SK-N-SH treated with all-trans-retinoic acid at 6 μM for 48 hours (cell line): Measurements from ENCODE around the gene MCCC2.

ENCODE experiments used
- ATAC-seq: fragments of 200-7000 bp; cut with Tn5 transposase; 3 replicates; pipeline ENCODE4 v1.9.1; 2020; ENCODE audit warnings: mild to moderate bottlenecking, moderate library complexity
- ARNTL ChIP-seq: fragments of 450-650 bp; formaldehyde crosslinking; IDR thresholded peaks from 2 replicates; pipeline ENCODE4 v1.5.0; 2020; ENCODE audit warnings: low read depth, mild to moderate bottlenecking, moderate library complexity, borderline replicate concordance
- BACH2 ChIP-seq: fragments of 250-450 bp; sonication (Bioruptor Pico); IDR thresholded peaks from 2 replicates; pipeline ENCODE4 v1.9.0; 2021; ENCODE audit warnings: mild to moderate bottlenecking, borderline replicate concordance
- CREB5 ChIP-seq: fragments of 250-450 bp; sonication (Bioruptor Pico); IDR thresholded peaks from 2 replicates; pipeline ENCODE4 v1.5.1; 2020; ENCODE audit warnings: low read depth, mild to moderate bottlenecking, moderate library complexity
- CSDC2 ChIP-seq: fragments of 250-450 bp; sonication (Bioruptor Pico); IDR thresholded peaks from 2 replicates; pipeline ENCODE4 v1.5.0; 2020; ENCODE audit warnings: mild to moderate bottlenecking, moderate library complexity
- CSRNP3 ChIP-seq: fragments of 250-450 bp; sonication (Bioruptor Pico); IDR thresholded peaks from 2 replicates; pipeline ENCODE4 v1.5.1; 2021; ENCODE audit warnings: mild to moderate bottlenecking, moderate library complexity
- ESRRG ChIP-seq: fragments of 250-450 bp; sonication (Bioruptor Pico); IDR thresholded peaks from 2 replicates; pipeline ENCODE4 v1.6.1; 2021; ENCODE audit warnings: mild to moderate bottlenecking
- GLIS3 ChIP-seq: fragments of 250-450 bp; sonication (Bioruptor Pico); IDR thresholded peaks from 2 replicates; pipeline ENCODE4 v1.5.0; 2020; ENCODE audit warnings: mild to moderate bottlenecking, moderate library complexity
- ISL1 ChIP-seq: fragments of 250-450 bp; sonication (Bioruptor Pico); IDR thresholded peaks from 2 replicates; pipeline ENCODE4 v2.1.2; 2022; ENCODE audit warnings: mild to moderate bottlenecking, moderate library complexity
- OSR1 ChIP-seq: fragments of 250-450 bp; sonication (Bioruptor Pico); IDR thresholded peaks from 2 replicates; pipeline ENCODE4 v1.8.0; 2022; ENCODE audit warnings: moderate library complexity, mild to moderate bottlenecking, inconsistent platforms
- PATZ1 ChIP-seq: fragments of 250-450 bp; sonication (Bioruptor Pico); IDR thresholded peaks from 2 replicates; pipeline ENCODE4 v1.8.0; 2020; ENCODE audit warnings: mild to moderate bottlenecking, moderate library complexity, borderline replicate concordance
- POU6F1 ChIP-seq: fragments of 250-450 bp; sonication (Bioruptor Pico); IDR thresholded peaks from 2 replicates; pipeline ENCODE4 v1.8.0; 2021; ENCODE audit warnings: low read depth, mild to moderate bottlenecking, moderate library complexity, borderline replicate concordance
- PPARA ChIP-seq: fragments of 250-450 bp; sonication (Bioruptor Pico); IDR thresholded peaks from 2 replicates; pipeline ENCODE4 v1.5.0; 2020; ENCODE audit warnings: mild to moderate bottlenecking, borderline replicate concordance
- RARB ChIP-seq: fragments of 250-450 bp; sonication (Bioruptor Pico); IDR thresholded peaks from 2 replicates; pipeline ENCODE4 v1.8.0; 2021; ENCODE audit warnings: mild to moderate bottlenecking, moderate library complexity
- SNAI2 ChIP-seq: fragments of 250-450 bp; sonication (Bioruptor Pico); IDR thresholded peaks from 2 replicates; pipeline ENCODE4 v1.5.0; 2020; ENCODE audit warnings: mild to moderate bottlenecking, moderate library complexity
- TCF4 ChIP-seq: fragments of 250-450 bp; sonication (Bioruptor Pico); IDR thresholded peaks from 2 replicates; pipeline ENCODE4 v1.8.0; 2021; ENCODE audit warnings: mild to moderate bottlenecking, moderate library complexity, borderline replicate concordance
- TOX ChIP-seq: fragments of 250-450 bp; sonication (Bioruptor Pico); IDR thresholded peaks from 2 replicates; pipeline ENCODE4 v1.8.0; 2021; ENCODE audit warnings: mild to moderate bottlenecking, moderate library complexity, borderline replicate concordance
- TSHZ2 ChIP-seq: fragments of 250-450 bp; sonication (Bioruptor Pico); IDR thresholded peaks from 2 replicates; pipeline ENCODE4 v1.5.0; 2020; ENCODE audit warnings: mild to moderate bottlenecking, moderate library complexity
- ZC3H10 ChIP-seq: fragments of 250-450 bp; sonication (Bioruptor Pico); IDR thresholded peaks from 2 replicates; pipeline ENCODE4 v1.5.1; 2021; ENCODE audit warnings: mild to moderate bottlenecking, moderate library complexity
- ZFP3 ChIP-seq: fragments of 250-450 bp; sonication (Bioruptor Pico); IDR thresholded peaks from 2 replicates; pipeline ENCODE4 v1.5.0; 2020; ENCODE audit warnings: mild to moderate bottlenecking, moderate library complexity
- ZFP30 ChIP-seq: fragments of 450-650 bp; formaldehyde crosslinking; IDR thresholded peaks from 2 replicates; pipeline ENCODE4 v1.5.0; 2022; ENCODE audit warnings: mild to moderate bottlenecking, moderate library complexity
- ZNF565 ChIP-seq: fragments of 450-650 bp; formaldehyde crosslinking; conservative IDR thresholded peaks from 2 replicates; pipeline ENCODE4 v1.5.0; 2020; ENCODE audit warnings: low read depth, mild to moderate bottlenecking, moderate library complexity
- ZNF70 ChIP-seq: fragments of 450-650 bp; formaldehyde crosslinking; IDR thresholded peaks from 2 replicates; pipeline ENCODE4 v1.5.0; 2020; ENCODE audit warnings: mild to moderate bottlenecking, moderate library complexity
- ZNF8 ChIP-seq: fragments of 450-650 bp; formaldehyde crosslinking; IDR thresholded peaks from 2 replicates; pipeline ENCODE4 v1.5.0; 2020; ENCODE audit warnings: mild to moderate bottlenecking, moderate library complexity

Gene MCCC2

GRCh38 chr5:71658916-71659662, 71.9 kb downstream of the MCCC2 start:
- ATAC-seq: no peak
- TF ChIP-seq BACH2: no peak
- no peak for TF ChIP-seq GLIS3 (CRISPR knock-in tag)
- no peak for TF ChIP-seq ZNF70 (CRISPR knock-in tag)
- TF ChIP-seq ESRRG (CRISPR knock-in tag): no peak
- TF ChIP-seq ZNF565: no peak
- no peak for TF ChIP-seq ZNF8 (CRISPR knock-in tag)
- TF ChIP-seq OSR1 (CRISPR knock-in tag): no peak
- TF ChIP-seq TCF4 (CRISPR knock-in tag): no peak
- no peak for TF ChIP-seq TSHZ2
- no peak for TF ChIP-seq ZFP30 (CRISPR knock-in tag)
- TF ChIP-seq ZC3H10 (CRISPR knock-in tag): no peak
- TF ChIP-seq CSDC2 (CRISPR knock-in tag): no peak
- TF ChIP-seq CREB5 (CRISPR knock-in tag): no peak
- TF ChIP-seq PATZ1 (CRISPR knock-in tag): no peak
- no peak for TF ChIP-seq CSRNP3
- TF ChIP-seq POU6F1 (CRISPR knock-in tag): no peak

- no peak for ATAC-seq
- TF ChIP-seq TOX (no peak), ZFP3 (CRISPR knock-in tag) (no peak), ARNTL (CRISPR knock-in tag) (no peak), ZFP30 (CRISPR knock-in tag) (no peak), ESRRG (CRISPR knock-in tag) (no peak), PPARA (CRISPR knock-in tag) (no peak), SNAI2 (CRISPR knock-in tag) (no peak), ZNF8 (CRISPR knock-in tag) (no peak), TSHZ2 (no peak), RARB (CRISPR knock-in tag) (no peak), PATZ1 (CRISPR knock-in tag) (no peak), ISL1 (CRISPR knock-in tag) (no peak), ZNF565 (no peak), POU6F1 (CRISPR knock-in tag) (no peak), GLIS3 (CRISPR knock-in tag) (no peak)
- TF ChIP-seq, all 23 proteins: peak for 0
Measured at GRCh38 chr5:71662381-71662780, 75.2 kb downstream of the MCCC2 start.
